Heart right ventricle (tissue), 16 donors: ENCODE results near the gene NMBR. TPM values are rescaled to one million over a fixed set of nuclear protein-coding genes. Genes with fewer than 3 reads are reported as not detected.

ENCODE experiments used
- ATAC-seq, 8 donors: fragments of 200-7000 bp; cut with Tn5 transposase; one replicate each; pipeline ENCODE4 v1.9.1; 2020; ENCODE audit warnings: mild to moderate bottlenecking in 8 of 8, moderate library complexity in 8 of 8, moderate number of reproducible peaks in 1 of 8
- DNase-seq, 2 donors: peaks; one replicate each; pipeline ENCODE4 v3.0.0-alpha.2; 2020
- H3K27ac ChIP-seq, 10 donors: fragments of 200-600 bp; sonication (generic) in 2 of 10; one replicate each; pipeline versions ENCODE4 v1.5.0 to v1.8.0; 2020 to 2022; ENCODE audit warnings: mild to moderate bottlenecking in 3 of 10
- H3K27me3 ChIP-seq, 7 donors: fragments of 200-600 bp; one replicate each; pipeline ENCODE4 v1.8.0; 2021 to 2022; ENCODE audit warnings: mild to moderate bottlenecking in 2 of 7
- H3K36me3 ChIP-seq, 9 donors: fragments of 200-600 bp; sonication (generic) in 1 of 9; one replicate each; pipeline versions ENCODE4 v1.5.0 to v1.8.0; 2020 to 2022; ENCODE audit warnings: mild to moderate bottlenecking in 2 of 9
- H3K4me1 ChIP-seq, 9 donors: fragments of 200-600 bp; sonication (generic) in 1 of 9; one replicate each; pipeline versions ENCODE4 v1.5.0 to v1.8.0; 2020 to 2022; ENCODE audit warnings: mild to moderate bottlenecking in 4 of 9
- H3K4me3 ChIP-seq, 10 donors: fragments of 200-600 bp; sonication (generic) in 2 of 10; one replicate each; pipeline versions ENCODE4 v1.5.0 to v1.8.0; 2020 to 2022; ENCODE audit warnings: mild to moderate bottlenecking in 7 of 10, moderate library complexity in 2 of 10
- H3K9me3 ChIP-seq, 11 donors: fragments of 200-600 bp in 10 of 11; sonication (generic) in 2 of 11; one replicate each; pipeline versions ENCODE4 v1.5.0 to v1.8.0; 2013 to 2022; ENCODE audit warnings: mild to moderate bottlenecking in 2 of 11, control low read depth in 1 of 11, moderate library complexity in 1 of 11
- whole genome bisulfite sequencing, 2 donors: extraction: QIAGEN DNeasy Blood & Tissue Kit; methylation state at CpG; one replicate each; pipeline ENCODE4 v1.1.7; 2013; ENCODE audit warnings: inconsistent platforms in 1 of 2; 5-methylcytosine and 5-hydroxymethylcytosine counted together
- intact Hi-C, 10 donors: fragments of 100-400 bp; cut with DNase I; formaldehyde crosslinking; loops; one replicate each; pipeline versions ENCODE4 v1.11.1 to v1.14.2; 2022
- polyA plus RNA-seq, 2 donors: library from polyadenylated mRNA; stranded (reverse); fragments of 200-250 nt; gene quantifications; one replicate each; pipeline ENCODE4 v1.2.3, GENCODE V29; 2013
- total RNA-seq, 10 donors: library from RNA; stranded (reverse); fragmentation: NEBNext Ultra II Directional in 3 of 10; extraction: Animal tissue kit (Norgen Biotek cat#: 25700) in 3 of 10; gene quantifications; one replicate each; pipeline versions ENCODE4 v1.2.1 to v1.2.4, GENCODE V29; 2021 to 2023
- TF ChIP-seq, protein P1 (sequence below), 9 donors: fragments of 200-600 bp; sonication (generic) in 2 of 9; IDR thresholded peaks; one replicate each; pipeline versions ENCODE4 v1.5.0 to v1.8.0; 2021 to 2022; ENCODE audit warnings: antibody characterized with exemption in 9 of 9, mild to moderate bottlenecking in 5 of 9, moderate library complexity in 1 of 9
- donor health status: Arrhythmogenic right ventricular cardiomyopathy.
- donor health status: ischemic (EF 13 %, LVEDD 7.1; RV severe dilation, severe dysfunction).
- donor health status: healthy with polysubstance abuse.
- donor health status: DM: no; HTN: yes; CAD: no.
- donor health status: DM: no; HTN: no; CAD: no.
- donor health status: ischemic (EF 25% LVEDD 6.9; RV normal size, moderate dysfunction).
- donor health status: ischemic (EF 25% LVEDD 5.7; RV mildly dilated, moderate dysfunction).
- donor health status: healthy.
- donor health status: DM: yes; HTN: yes; CAD: no.
- donor health status: Ischemic cardiomyopathy.
- donor health status: ischemic (EF 35%, LVEDD 5.7; RV mildly dilated, moderate dysfunction).
- donor health status: nonischemic (EF 11% LVEDD 7.7; RV severe dilation, severe dysfunction).
- donor health status: DM: yes; HTN: yes; CAD: no.
- donor health status: PGD.
- donor health status: ischemic (EF 29% LVEDD 5.4; RV normal size, mild dysfunction).
- donor health status: nonischemic (EF 23%, LVEDD 6.1; RV moderate dilation, normal function).

NMBR gene
- total and polyA plus RNA-seq, 12 donors, result not detected

DNA sequence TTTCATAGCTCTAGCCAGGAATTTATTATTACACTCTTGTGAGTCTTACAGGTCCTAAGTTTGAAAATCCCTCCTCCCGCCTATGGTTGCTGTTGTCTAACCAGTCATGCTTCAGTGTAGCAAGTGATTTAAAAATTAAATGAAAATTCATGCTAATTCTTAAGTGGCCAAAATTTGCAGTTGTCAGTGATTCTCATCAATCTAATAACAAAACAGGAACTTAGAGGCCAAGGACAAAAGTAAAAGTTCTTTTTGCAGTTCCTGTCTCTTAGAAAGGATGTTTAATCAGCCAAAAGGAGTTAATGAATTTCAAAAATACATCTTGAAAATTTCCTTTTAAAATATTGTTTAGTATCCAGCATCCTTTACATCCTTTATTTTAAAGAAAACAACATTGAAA is 36.4 kb upstream of the NMBR start:
- Histone ChIP-seq H3K36me3 (peaks cover 0 to 11% (median 3%) of the 10 kb centered on the region in 9 donors), H3K4me3 (no peak overlapping the region), H3K27me3 (no peaks in the 10 kb centered on the region), H3K27ac (no peak overlapping the region), H3K9me3 (peaks cover 0 to 9% (median 2%) of the 10 kb centered on the region in 11 donors), H3K4me1 (peaks cover 0 to 21% (median 11%) of the 10 kb centered on the region in 9 donors)
- no peak for DNase-seq
- ATAC-seq, result no peak
- 92 to 97% methylated on average over 1 of the region's 1 CpG for WGBS, 2 donors
- TF ChIP-seq, protein P1, sequence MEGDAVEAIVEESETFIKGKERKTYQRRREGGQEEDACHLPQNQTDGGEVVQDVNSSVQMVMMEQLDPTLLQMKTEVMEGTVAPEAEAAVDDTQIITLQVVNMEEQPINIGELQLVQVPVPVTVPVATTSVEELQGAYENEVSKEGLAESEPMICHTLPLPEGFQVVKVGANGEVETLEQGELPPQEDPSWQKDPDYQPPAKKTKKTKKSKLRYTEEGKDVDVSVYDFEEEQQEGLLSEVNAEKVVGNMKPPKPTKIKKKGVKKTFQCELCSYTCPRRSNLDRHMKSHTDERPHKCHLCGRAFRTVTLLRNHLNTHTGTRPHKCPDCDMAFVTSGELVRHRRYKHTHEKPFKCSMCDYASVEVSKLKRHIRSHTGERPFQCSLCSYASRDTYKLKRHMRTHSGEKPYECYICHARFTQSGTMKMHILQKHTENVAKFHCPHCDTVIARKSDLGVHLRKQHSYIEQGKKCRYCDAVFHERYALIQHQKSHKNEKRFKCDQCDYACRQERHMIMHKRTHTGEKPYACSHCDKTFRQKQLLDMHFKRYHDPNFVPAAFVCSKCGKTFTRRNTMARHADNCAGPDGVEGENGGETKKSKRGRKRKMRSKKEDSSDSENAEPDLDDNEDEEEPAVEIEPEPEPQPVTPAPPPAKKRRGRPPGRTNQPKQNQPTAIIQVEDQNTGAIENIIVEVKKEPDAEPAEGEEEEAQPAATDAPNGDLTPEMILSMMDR (IDR thresholded peaks at IDR 0.05), result no peak
- intact Hi-C loops, result no loop called here

DNA sequence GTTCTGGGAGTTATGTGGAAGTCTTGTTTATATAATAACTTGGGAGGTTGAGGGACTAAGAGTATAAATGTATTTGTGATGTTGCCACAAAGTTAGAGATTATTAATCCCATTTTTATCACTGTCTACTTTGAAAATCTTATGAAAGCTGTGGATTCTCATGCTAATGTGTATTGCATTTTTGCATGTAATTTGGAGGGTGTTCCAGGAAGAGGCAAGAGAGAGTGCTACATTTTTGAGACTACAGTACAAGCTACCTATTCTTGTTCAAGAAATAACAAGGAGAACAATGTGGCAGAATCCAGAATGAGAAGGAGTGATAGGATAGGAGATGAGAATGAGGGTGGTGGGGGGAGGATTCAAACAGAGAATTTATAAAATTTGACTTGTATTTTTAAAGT is 35.1 kb upstream of the NMBR start:
- no peak overlapping the region for H3K4me3 ChIP-seq
- intact Hi-C loops, result no loop called here
- DNase-seq, result no peak
- peaks cover 0 to 20% (median 14%) of the 10 kb centered on the region in 9 donors for H3K36me3 ChIP-seq
- H3K27me3 ChIP-seq, result no peaks in the 10 kb centered on the region
- H3K9me3 ChIP-seq, result peaks cover 0 to 23% (median 9%) of the 10 kb centered on the region in 11 donors
- TF ChIP-seq, protein P1 (IDR thresholded peaks at IDR 0.05), result no peak
- H3K4me1 ChIP-seq, result peaks cover 0 to 16% (median 5%) of the 10 kb centered on the region in 9 donors
- no peak for ATAC-seq
- no peak overlapping the region for H3K27ac ChIP-seq

DNA sequence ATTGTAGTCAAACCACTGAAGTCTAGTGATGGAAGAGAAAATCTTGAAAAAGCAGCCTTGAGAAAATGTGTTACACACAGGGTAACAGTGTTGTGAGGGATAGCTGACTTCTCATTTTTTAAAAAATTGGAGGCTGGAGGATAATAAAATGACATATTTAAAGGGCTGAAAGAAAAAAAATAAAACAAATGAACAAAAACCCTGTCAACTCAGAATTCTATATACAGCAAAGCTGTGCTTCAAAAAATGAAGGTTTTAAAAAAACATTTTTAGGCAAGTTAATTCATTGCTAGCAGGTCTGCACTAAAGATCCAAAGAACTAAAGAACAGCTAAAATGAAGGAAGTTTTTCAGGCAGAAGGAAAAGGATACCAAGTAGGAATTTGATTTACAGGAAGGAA is 31.2 kb upstream of the NMBR start:
- Histone ChIP-seq H3K27me3 (no peaks in the 10 kb centered on the region), H3K9me3 (peaks cover 0 to 24% (median 9%) of the 10 kb centered on the region in 11 donors), H3K4me1 (peaks cover 0 to 3% (median 0%) of the 10 kb centered on the region in 9 donors), H3K36me3 (peaks cover 0 to 57% (median 33%) of the 10 kb centered on the region in 9 donors), H3K27ac (no peak overlapping the region), H3K4me3 (no peak overlapping the region)
- DNase-seq, result no peak
- TF ChIP-seq, protein P1 (IDR thresholded peaks at IDR 0.05), result no peak
- intact Hi-C loops, result no loop called here
- ATAC-seq, result no peak

DNA sequence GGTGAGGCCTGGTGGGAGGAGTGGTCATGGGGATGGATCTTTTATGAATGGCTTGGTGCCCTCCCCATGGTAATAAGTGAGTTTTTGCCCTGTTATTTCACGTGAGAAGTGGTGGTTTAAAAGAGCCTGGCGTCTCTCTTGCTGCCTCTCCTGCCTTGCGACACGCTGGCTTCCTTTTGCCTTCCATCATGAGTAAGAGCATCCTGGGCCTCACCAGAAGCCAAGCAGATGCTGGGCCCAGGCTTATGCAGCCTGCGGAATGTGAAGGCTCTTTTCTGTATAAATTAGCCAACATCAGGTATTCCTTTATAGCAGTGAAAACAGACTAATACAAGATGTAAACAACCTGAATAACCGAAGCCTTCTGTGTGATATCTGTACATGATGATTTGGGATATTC is 27.8 kb upstream of the NMBR start:
- Histone ChIP-seq H3K4me1 (no peaks in the 10 kb centered on the region), H3K4me3 (no peak overlapping the region), H3K27ac (no peak overlapping the region), H3K9me3 (peaks cover 0 to 24% (median 9%) of the 10 kb centered on the region in 11 donors), H3K36me3 (peaks cover 0 to 92% (median 44%) of the 10 kb centered on the region in 9 donors), H3K27me3 (no peaks in the 10 kb centered on the region)
- intact Hi-C loops, result no loop called here
- TF ChIP-seq, protein P1 (IDR thresholded peaks at IDR 0.05), result no peak
- WGBS, 2 donors, result 93 to 96% methylated on average over 6 of the region's 6 CpGs
- ATAC-seq (no peak), DNase-seq (no peak)
